Hematopoietic multipotent progenitor cell treated with erythropoietin and hydrocortisone succinate and interleukin-3 and kit ligand, for 6 days (in vitro differentiated cells): ENCODE data around the gene TMEM89.

Experiments
- DNase-seq: peaks from one replicate; pipeline ENCODE4 v3.0.0-alpha.2; 2015

TMEM89 gene

GRCh38 chr3:48621461-48621869 lies at the start of gene TMEM89:
Gene TMEM89, minus strand, starts transcription at chr3:48621769. Its CDS starts 13 bp downstream, at chr3:48621756.
- DNase-seq: no peak

GRCh38 chr3:48664929-48665328 lies 43.4 kb upstream of the TMEM89 start:
- no peak for DNase-seq

GRCh38 chr3:48664313-48664644 lies 42.7 kb upstream of the TMEM89 start:
- DNase-seq: no peak

- peak; percentile 99 for DNase-seq
Observed at GRCh38 chr3:48663489-48664312, 42.1 kb upstream of the TMEM89 start.

GRCh38 chr3:48662753-48663488 lies 41.4 kb upstream of the TMEM89 start, which contains the start of gene CELSR3:
Gene CELSR3, minus strand, starts transcription at chr3:48662886. Its CDS starts 252 bp downstream, at chr3:48662634.
- peak; percentile 93 for DNase-seq

GRCh38 chr3:48662145-48662752 lies 40.7 kb upstream of the TMEM89 start:
- no peak for DNase-seq

- peak; percentile 69 for DNase-seq
Observed at GRCh38 chr3:48661501-48662144, 40.1 kb upstream of the TMEM89 start.

- no peak for DNase-seq
Observed at GRCh38 chr3:48660800-48661400, 39.3 kb upstream of the TMEM89 start.

GRCh38 chr3:48656841-48657281 lies 35.3 kb upstream of the TMEM89 start:
- no peak for DNase-seq

GRCh38 chr3:48656061-48656840 lies 34.7 kb upstream of the TMEM89 start:
- peak; percentile 92 for DNase-seq

GRCh38 chr3:48655606-48656005 lies 34.0 kb upstream of the TMEM89 start:
- peak; percentile 39 for DNase-seq

- no peak for DNase-seq
Observed at GRCh38 chr3:48655063-48655462, 33.5 kb upstream of the TMEM89 start.

GRCh38 chr3:48652923-48653715 lies 31.6 kb upstream of the TMEM89 start:
- DNase-seq: no peak

- DNase-seq: no peak
Observed at GRCh38 chr3:48651771-48652170, 30.2 kb upstream of the TMEM89 start.

GRCh38 chr3:48650723-48651122 lies 29.2 kb upstream of the TMEM89 start:
- DNase-seq: peak; percentile 36

GRCh38 chr3:48648188-48648850 lies 26.8 kb upstream of the TMEM89 start:
- no peak for DNase-seq

GRCh38 chr3:48647714-48648113 lies 26.1 kb upstream of the TMEM89 start:
- DNase-seq: no peak

- no peak for DNase-seq
Observed at GRCh38 chr3:48644898-48645760, 23.6 kb upstream of the TMEM89 start.

GRCh38 chr3:48642605-48643004 lies 21.0 kb upstream of the TMEM89 start:
- DNase-seq: no peak
